Measurements from ENCODE around the gene NAGLU. TPM values are rescaled to one million over a fixed set of nuclear protein-coding genes. Genes with fewer than 3 reads are reported as not detected.
A peak's percentile ranks its signal among the peaks of the same experiment; 100 is the strongest.

NAGLU gene
- total RNA-seq, 1 experiment from 2014 or later, result 29.5 TPM

- Mint-ChIP-seq H3K4me3 (ENCODE audit: unreplicated experiment) (peak overlapping the region; percentile 94), H3K27ac (ENCODE audit: low read depth, unreplicated experiment) (peak overlapping the region; percentile 96), H3K9me3 (ENCODE audit: unreplicated experiment) (no peaks in the 10 kb centered on the region), H3K27me3 (ENCODE audit: insufficient read depth, unreplicated experiment) (no peaks in the 10 kb centered on the region), H3K36me3 (ENCODE audit: insufficient read depth, unreplicated experiment) (peaks cover 19% of the 10 kb centered on the region), H3K4me1 (ENCODE audit: insufficient read depth, unreplicated experiment) (peaks cover 24% of the 10 kb centered on the region)
- DNase-seq (ENCODE audit: unreplicated experiment), result no peak
- intact Hi-C loops (cut with micrococcal nuclease), result no loop called here
- CTCF ChIA-PET, result interaction anchor here (0.6 to 1.3 kb wide), 5 partner anchors 15 to 730 kb away, joined by 3 to 4 read pairs (median 4); no protein-coding TSS in a partner anchor
- POLR2A ChIA-PET, result interaction anchor here (0.6 to 2.5 kb wide), 13 partner anchors 9 to 881 kb away, joined by 3 to 22 read pairs (median 4); partner anchors contain the start of genes CAVIN1, NAGLU, PLEKHH3 and PSMC3IP
- no TSS peak for BruUV-seq (replicated peaks)
- no peak for TF ChIP-seq CTCF (IDR thresholded peaks at IDR 0.05; ENCODE audit: unreplicated experiment)
Measured at GRCh38 chr17:42563143-42563509, 27.1 kb downstream of the NAGLU start.

GRCh38 chr17:42563543-42563942, 27.5 kb downstream of the NAGLU start:
- intact Hi-C loops (cut with micrococcal nuclease), result no loop called here
- no peaks in the 10 kb centered on the region for H3K9me3 Mint-ChIP-seq (ENCODE audit: unreplicated experiment)
- ChIA-PET CTCF (interaction anchor here (0.6 to 1.3 kb wide), 5 partner anchors 16 to 446 kb away, joined by 3 to 5 read pairs (median 4); no protein-coding TSS in a partner anchor), POLR2A (interaction anchor here (0.6 to 2.5 kb wide), 13 partner anchors 9 to 881 kb away, joined by 3 to 22 read pairs (median 4); partner anchors contain the start of genes CAVIN1, NAGLU, PLEKHH3 and PSMC3IP)
- no peak for TF ChIP-seq CTCF (IDR thresholded peaks at IDR 0.05; ENCODE audit: unreplicated experiment)
- DNase-seq (ENCODE audit: unreplicated experiment), result peak; percentile 85
- H3K36me3 Mint-ChIP-seq (ENCODE audit: insufficient read depth, unreplicated experiment), result peaks cover 19% of the 10 kb centered on the region
- H3K4me1 Mint-ChIP-seq (ENCODE audit: insufficient read depth, unreplicated experiment), result peaks cover 24% of the 10 kb centered on the region
- BruUV-seq (replicated peaks), result no TSS peak
- H3K27me3 Mint-ChIP-seq (ENCODE audit: insufficient read depth, unreplicated experiment), result no peaks in the 10 kb centered on the region
- no peak overlapping the region for H3K27ac Mint-ChIP-seq (ENCODE audit: low read depth, unreplicated experiment)
- peak overlapping the region; percentile 94 for H3K4me3 Mint-ChIP-seq (ENCODE audit: unreplicated experiment)

- no peak for DNase-seq (ENCODE audit: unreplicated experiment)
- POLR2A ChIA-PET, result interaction anchor here (0.7 to 6.2 kb wide), 7 partner anchors 10 to 880 kb away, joined by 3 to 51 read pairs (median 8); partner anchors contain the start of genes PSMC3IP and TUBG1
Measured at GRCh38 chr17:42563950-42564349, 27.9 kb downstream of the NAGLU start.

More at GRCh38 chr17:42563950-42564349, 27.9 kb downstream of the NAGLU start:
- CTCF ChIA-PET, result interaction anchor here (0.5 to 1.2 kb wide), 8 partner anchors 10 to 446 kb away, joined by 3 to 5 read pairs (median 4); no protein-coding TSS in a partner anchor
- Mint-ChIP-seq H3K4me1 (ENCODE audit: insufficient read depth, unreplicated experiment) (peaks cover 24% of the 10 kb centered on the region), H3K27me3 (ENCODE audit: insufficient read depth, unreplicated experiment) (no peaks in the 10 kb centered on the region), H3K9me3 (ENCODE audit: unreplicated experiment) (no peaks in the 10 kb centered on the region), H3K27ac (ENCODE audit: low read depth, unreplicated experiment) (no peak overlapping the region), H3K4me3 (ENCODE audit: unreplicated experiment) (peak overlapping the region; percentile 94), H3K36me3 (ENCODE audit: insufficient read depth, unreplicated experiment) (peaks cover 20% of the 10 kb centered on the region)
- intact Hi-C loops (cut with micrococcal nuclease), result no loop called here
- BruUV-seq (replicated peaks), result no TSS peak
- TF ChIP-seq CTCF (IDR thresholded peaks at IDR 0.05; ENCODE audit: unreplicated experiment), result no peak

Data from MCF 10A (cell line).